Stimulated activated CD4-positive, alpha-beta T cell treated with anti-CD3 and anti-CD28 coated beads, TNF-alpha, amount 100 ng/mL, for 1 hour (primary cell): ENCODE results near the gene CTNNA1.

Experiments
- DNase-seq, 3 donors: peaks; one replicate each; pipeline ENCODE4 v3.0.0-alpha.2; 2020; ENCODE audit warnings: low read depth in 3 of 3, low spot score in 1 of 3

The CTNNA1 gene

GRCh38 chr5:138926688-138927448 is 173.6 kb downstream of the CTNNA1 start:
- DNase-seq, result no peak

GRCh38 chr5:138927544-138927943 is 174.3 kb downstream of the CTNNA1 start:
- no peak for DNase-seq

GRCh38 chr5:138927979-138928378 is 174.8 kb downstream of the CTNNA1 start:
- no peak for DNase-seq

- no peak for DNase-seq
These were observed 176.3 kb downstream of the CTNNA1 start for GRCh38 chr5:138929571-138929955.

DNA sequence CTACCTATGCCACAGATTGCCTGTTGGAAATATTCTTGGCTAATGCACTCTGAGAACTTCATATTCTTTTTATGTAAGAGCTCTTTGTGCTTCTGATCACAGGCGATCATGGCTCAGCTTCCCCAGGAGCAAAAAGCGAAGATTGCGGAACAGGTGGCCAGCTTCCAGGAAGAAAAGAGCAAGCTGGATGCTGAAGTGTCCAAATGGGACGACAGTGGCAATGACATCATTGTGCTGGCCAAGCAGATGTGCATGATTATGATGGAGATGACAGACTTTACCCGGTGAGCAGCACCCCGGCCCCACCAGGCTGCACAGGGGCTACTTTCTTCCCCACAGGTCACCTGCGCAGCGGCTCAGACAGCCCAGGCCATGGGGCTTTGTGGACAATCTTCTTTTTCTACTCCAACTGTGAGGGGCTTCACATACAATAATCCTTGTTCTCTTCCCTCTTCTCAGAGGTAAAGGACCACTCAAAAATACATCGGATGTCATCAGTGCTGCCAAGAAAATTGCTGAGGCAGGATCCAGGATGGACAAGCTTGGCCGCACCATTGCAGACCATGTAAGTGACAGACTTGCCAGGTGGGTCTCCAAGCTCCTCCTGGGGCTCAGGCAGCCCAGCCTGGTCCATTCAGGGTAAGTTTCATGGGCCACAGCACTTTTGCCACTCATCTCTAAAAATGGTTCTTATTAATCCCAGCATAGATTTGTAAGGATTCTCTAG is 177.3 kb downstream of the CTNNA1 start:
- DNase-seq, result no peak

GRCh38 chr5:138932171-138932810 is 179.1 kb downstream of the CTNNA1 start:
- no peak for DNase-seq

- DNase-seq, result no peak
These were observed 180.5 kb downstream of the CTNNA1 start for GRCh38 chr5:138933522-138934290.

DNA sequence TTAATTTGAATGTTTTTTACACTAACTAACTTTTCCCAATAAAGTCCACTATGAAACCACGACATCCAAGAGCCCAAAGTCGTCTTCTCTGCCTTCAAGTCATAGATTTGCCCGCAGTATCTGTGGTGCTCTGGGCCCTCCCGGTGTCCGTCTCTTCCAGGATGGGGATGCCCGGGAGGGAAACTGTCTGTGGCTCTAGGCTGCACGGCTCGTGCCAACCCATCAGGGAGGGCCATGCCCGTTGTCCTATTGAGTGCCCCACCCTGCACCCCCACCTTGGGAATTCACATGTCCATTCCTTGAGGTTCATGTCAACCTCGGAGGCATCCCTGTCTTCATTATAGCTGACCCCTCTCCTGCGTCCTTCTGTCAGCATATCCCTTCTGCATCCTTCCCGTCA is 181.7 kb downstream of the CTNNA1 start:
- no peak for DNase-seq

DNA sequence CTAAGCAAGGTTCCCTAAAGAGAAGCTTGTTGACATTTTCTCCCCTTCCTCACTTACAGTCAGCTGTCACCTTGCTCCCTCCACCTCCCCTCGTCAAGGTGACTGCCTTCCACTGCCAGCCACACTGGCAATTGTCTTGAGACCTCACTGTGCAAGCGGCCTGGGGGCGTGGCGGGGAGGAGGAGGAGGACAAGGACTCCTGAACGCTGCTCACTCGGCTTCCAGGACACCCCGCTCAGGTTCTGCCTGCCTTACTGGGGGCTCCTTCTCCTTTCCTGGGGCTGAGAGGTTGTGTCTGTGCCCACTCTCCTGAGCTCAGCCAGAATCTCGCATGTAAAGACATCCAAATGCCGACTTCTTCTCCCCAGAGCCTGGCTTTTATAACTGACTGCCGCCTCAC is 182.2 kb downstream of the CTNNA1 start:
- DNase-seq, result no peak

GRCh38 chr5:138936225-138936967 is 183.2 kb downstream of the CTNNA1 start:
- DNase-seq, result no peak

GRCh38 chr5:138936968-138937345 is 183.7 kb downstream of the CTNNA1 start:
- no peak for DNase-seq

GRCh38 chr5:138937392-138938387 is 184.5 kb downstream of the CTNNA1 start:
- DNase-seq, result no peak

- DNase-seq, result no peak
These were observed 185.3 kb downstream of the CTNNA1 start for GRCh38 chr5:138938526-138938925.

- DNase-seq, result no peak
These were observed 188.8 kb downstream of the CTNNA1 start for GRCh38 chr5:138942066-138942465.

GRCh38 chr5:138942861-138943260 is 189.6 kb downstream of the CTNNA1 start:
- no peak for DNase-seq

DNA sequence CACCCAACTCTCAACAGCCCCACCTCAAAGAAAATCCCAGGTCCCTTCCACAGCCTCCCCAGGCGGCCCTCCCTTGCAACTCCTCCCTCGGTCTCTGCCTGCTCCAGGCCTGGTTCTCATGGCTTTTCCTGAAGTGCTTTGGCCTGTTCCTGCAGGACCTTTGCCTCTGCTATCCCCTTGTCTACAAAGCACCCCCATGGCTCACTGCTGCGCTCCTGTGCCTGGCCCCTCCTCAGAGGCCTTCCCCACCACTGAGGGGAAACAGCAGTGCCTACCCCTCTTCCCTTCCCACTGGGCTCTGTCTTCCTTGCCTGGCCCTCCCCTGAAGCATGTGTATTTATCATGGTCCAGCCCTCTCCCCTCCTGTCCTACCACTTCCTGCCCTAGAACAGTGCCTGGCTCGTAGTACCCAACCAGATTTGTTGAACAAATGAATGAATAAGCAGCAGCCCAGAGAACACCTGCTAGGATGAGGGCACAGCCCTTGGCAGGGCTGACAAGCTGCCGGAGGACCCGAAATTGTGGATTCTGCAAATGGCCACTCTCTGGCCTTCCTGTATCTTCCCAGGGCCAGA is 190.5 kb downstream of the CTNNA1 start:
- DNase-seq, result no peak

DNA sequence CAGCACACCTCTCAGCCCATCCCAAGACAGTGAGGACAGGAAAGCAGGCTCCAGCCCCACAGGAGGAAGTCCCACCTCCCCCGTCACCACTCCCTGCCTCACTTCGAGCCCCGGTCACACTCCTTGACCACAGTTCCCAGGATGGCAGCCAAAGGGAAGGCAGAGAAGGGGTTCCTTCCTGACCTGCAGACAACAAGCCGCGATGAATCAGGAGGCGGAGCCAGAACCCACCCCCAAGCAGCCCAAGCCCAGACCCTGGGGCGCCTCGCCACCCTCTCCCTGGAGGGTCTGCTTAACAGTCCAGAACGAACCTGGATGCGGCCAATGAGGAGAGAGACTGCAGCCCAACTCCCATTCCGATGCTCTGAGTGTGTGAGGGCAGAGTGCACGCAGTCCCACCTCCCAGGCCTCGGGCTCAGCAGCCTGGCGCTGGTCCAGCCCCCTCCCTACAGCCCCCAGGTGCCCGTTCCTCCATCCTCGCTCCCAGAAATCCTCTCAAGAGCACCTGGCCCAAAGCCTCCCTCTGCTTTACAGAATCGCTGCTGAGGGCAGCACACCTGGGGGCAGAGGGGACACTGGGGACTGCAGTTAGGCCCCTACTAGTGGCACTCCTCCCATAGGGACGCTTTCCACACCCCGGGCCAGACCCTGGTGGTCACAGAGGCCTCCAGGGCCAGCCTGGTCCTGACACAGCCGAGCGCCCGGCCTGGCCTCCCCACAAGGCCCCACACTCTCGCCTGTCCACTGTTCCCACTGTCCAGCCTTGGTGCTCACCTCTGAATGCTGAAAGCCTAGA is 191.5 kb downstream of the CTNNA1 start:
- no peak for DNase-seq
